Natural killer cell (primary cell): ENCODE measurements around the gene GABPA. TPM values are rescaled to one million over a fixed set of nuclear protein-coding genes. Genes with fewer than 3 reads are reported as not detected.

ENCODE experiments used
- ATAC-seq, 3 donors: fragments of 150-1000 bp in 2 of 3; fragments of 200-7000 bp in 1 of 3; cut with Tn5 transposase; 1 replicate in 1 of 3; 2 replicates in 2 of 3; pipeline ENCODE4 v1.10.0; 2021; ENCODE audit warnings: mild to moderate bottlenecking in 2 of 3, moderate library complexity in 2 of 3
- DNase-seq, 2 donors: peaks; one replicate each; pipeline versions ENCODE4 v3.0.0 to v3.0.0-alpha.2; 2013 to 2021; ENCODE audit warnings: mixed read lengths in 1 of 2
- H3K27ac ChIP-seq: one replicate; pipeline ENCODE4 v1.5.1; 2013; ENCODE audit warnings: mild to moderate bottlenecking, low read length
- H3K27me3 ChIP-seq: one replicate; pipeline ENCODE4 v1.6.1; 2013; ENCODE audit warnings: low read length; ENCODE audit not compliant: control insufficient read depth, insufficient read depth
- H3K36me3 ChIP-seq: one replicate; pipeline ENCODE4 v1.6.1; 2013; ENCODE audit warnings: low read length; ENCODE audit not compliant: control insufficient read depth, insufficient read depth
- H3K4me1 ChIP-seq: one replicate; pipeline ENCODE4 v1.6.1; 2013; ENCODE audit warnings: low read length; ENCODE audit not compliant: control insufficient read depth, insufficient read depth
- H3K4me3 ChIP-seq: one replicate; pipeline ENCODE4 v1.5.1; 2013; ENCODE audit warnings: low read length
- H3K9me3 ChIP-seq: one replicate; pipeline ENCODE4 v1.6.1; 2013; ENCODE audit warnings: low read length; ENCODE audit not compliant: control insufficient read depth, insufficient read depth
- H3K27ac Mint-ChIP-seq, 2 donors: one replicate each; pipeline ENCODE4 v1.8.0; 2022; ENCODE audit warnings: mild to moderate bottlenecking in 2 of 2, mixed read lengths in 2 of 2, moderate library complexity in 1 of 2
- H3K27me3 Mint-ChIP-seq, 2 donors: one replicate each; pipeline ENCODE4 v1.8.0; 2022; ENCODE audit warnings: low read depth in 2 of 2, mixed read lengths in 2 of 2
- H3K36me3 Mint-ChIP-seq: one replicate; pipeline ENCODE4 v1.8.0; 2022; ENCODE audit warnings: mixed read lengths
- H3K4me1 Mint-ChIP-seq, 2 donors: one replicate each; pipeline ENCODE4 v1.8.0; 2022; ENCODE audit warnings: mixed read lengths in 2 of 2
- H3K4me3 Mint-ChIP-seq: one replicate; pipeline ENCODE4 v1.8.0; 2022; ENCODE audit warnings: mild to moderate bottlenecking, moderate library complexity, mixed read lengths
- H3K9me3 Mint-ChIP-seq, 2 donors: one replicate each; pipeline ENCODE4 v1.8.0; 2022; ENCODE audit warnings: mixed read lengths in 2 of 2
- CTCF ChIP-seq: fragments of 200-600 bp; IDR thresholded peaks from one replicate; pipeline ENCODE4 v1.8.0; 2022; ENCODE audit warnings: antibody characterized with exemption
- WGBS: methylation state at CpG from one replicate; pipeline ENCODE4 v1.1.7; 2013; ENCODE audit warnings: missing lambda C conversion rate; ENCODE audit not compliant: insufficient coverage; 5-methylcytosine and 5-hydroxymethylcytosine counted together
- intact Hi-C: fragments of 100-400 bp; cut with micrococcal nuclease; formaldehyde crosslinking; loops from one replicate; pipeline ENCODE4 v1.14.2; 2022
- total RNA-seq, 4 donors: library from RNA; stranded (reverse); fragments of 120-200 nt in 1 of 4; gene quantifications; one replicate each; pipeline versions ENCODE4 v1.2.3 to v1.2.4, GENCODE V29; 2013 to 2022

GABPA gene
- total RNA-seq, 3 donors from 2014 or later (not counting 1 experiment from before 2014, with no cell fraction given) = 25.2 to 29.3 (median 27.7) TPM

DNA sequence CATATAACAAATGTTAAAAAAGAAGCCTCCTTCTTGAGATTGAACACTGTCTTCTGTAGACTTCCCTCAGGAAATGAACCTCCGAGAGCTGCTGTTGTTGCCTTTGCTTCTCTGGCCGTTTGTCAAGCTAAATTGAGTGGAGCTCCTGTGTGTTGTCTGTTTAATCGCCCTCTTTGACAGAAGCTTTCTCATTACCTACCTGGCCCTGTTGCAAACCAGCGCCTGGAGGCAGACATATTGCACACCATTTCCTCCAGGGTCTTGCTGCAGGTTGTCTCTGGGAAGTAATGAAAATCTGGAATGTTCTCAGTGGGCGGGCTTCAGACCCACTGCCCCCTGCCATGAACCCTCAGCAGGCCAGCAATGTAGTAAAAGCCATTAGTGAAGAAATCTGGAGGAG, 83.3 kb downstream of the GABPA start:
- H3K9me3 ChIP-seq = no peaks in the 10 kb centered on the region
- no peak overlapping the region for H3K27ac ChIP-seq
- ATAC-seq (no peak), DNase-seq (no peak)
- H3K36me3 ChIP-seq = no peaks in the 10 kb centered on the region
- Mint-ChIP-seq H3K9me3 (no peaks in the 10 kb centered on the region), H3K27me3 (peaks cover 0 to 4% of the 10 kb centered on the region in 2 donors), H3K4me3 (no peak overlapping the region), H3K4me1 (no peaks in the 10 kb centered on the region), H3K27ac (no peak overlapping the region), H3K36me3 (no peaks in the 10 kb centered on the region)
- TF ChIP-seq CTCF = no peak
- no peaks in the 10 kb centered on the region for H3K4me1 ChIP-seq
- WGBS = 63% methylated on average over 4 of the region's 5 CpGs
- intact Hi-C loops = no loop called here
- no peaks in the 10 kb centered on the region for H3K27me3 ChIP-seq
- H3K4me3 ChIP-seq = no peak overlapping the region

DNA sequence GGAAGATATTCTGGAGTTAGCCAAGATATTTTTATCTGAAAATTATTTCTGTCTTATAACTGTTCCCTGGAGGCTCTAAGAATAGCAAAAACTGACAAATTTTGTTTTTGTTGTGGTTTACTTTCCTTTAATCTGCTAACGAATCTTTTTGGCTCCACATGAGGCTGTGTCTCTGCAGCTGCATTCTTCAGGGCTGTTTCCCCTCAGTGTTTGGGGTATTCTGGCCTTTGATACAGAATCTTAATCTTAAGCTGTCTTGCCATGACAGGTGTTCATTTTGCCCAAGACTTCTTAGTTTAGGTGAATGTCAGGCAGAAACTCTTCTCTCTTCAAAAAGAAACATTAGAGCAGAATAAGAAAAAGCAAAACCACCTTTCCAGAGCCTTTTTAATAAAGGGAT, 83.8 kb downstream of the GABPA start:
- no peak overlapping the region for H3K4me3 ChIP-seq
- no peaks in the 10 kb centered on the region for H3K9me3 ChIP-seq
- DNase-seq (no peak), ATAC-seq (no peak)
- Mint-ChIP-seq H3K27ac (no peak overlapping the region), H3K27me3 (peaks cover 0 to 5% of the 10 kb centered on the region in 2 donors), H3K4me1 (no peaks in the 10 kb centered on the region), H3K4me3 (no peak overlapping the region), H3K36me3 (no peaks in the 10 kb centered on the region), H3K9me3 (no peaks in the 10 kb centered on the region)
- H3K27ac ChIP-seq = no peak overlapping the region
- no peak for TF ChIP-seq CTCF
- no peaks in the 10 kb centered on the region for H3K4me1 ChIP-seq
- no peaks in the 10 kb centered on the region for H3K27me3 ChIP-seq
- 29% methylated on average over 1 of the region's 1 CpG for WGBS
- H3K36me3 ChIP-seq = no peaks in the 10 kb centered on the region
- intact Hi-C loops = no loop called here

Other genes with a start within 250 kb of the GABPA start
- 10 to 100 TPM; 10.8 to 12.8 (median 10.8) TPM for gene MRPL39, start 127.5 kb upstream of the GABPA start, total RNA-seq
- gene JAM2, start 95.7 kb upstream of the GABPA start, total RNA-seq = under 1 TPM in 1 of 3 donors, not detected in 2; 0.09 TPM
- 10 to 100 TPM; 36.2 to 41.6 (median 36.4) TPM for gene ATP5PF, start 68 bp upstream of the GABPA start, total RNA-seq